A549 (cell line): ENCODE measurements around the gene PRKG1. TPM values are rescaled to one million over a fixed set of nuclear protein-coding genes. Genes with fewer than 3 reads are reported as not detected.

ENCODE experiments used
- ATAC-seq, 2 experiments: fragments of 200-7000 bp in 1 of 2; fragments of >200 bp in 1 of 2; cut with Nextera tagmentation in 1 of 2; cut with Tn5 transposase in 1 of 2; 3 replicates each; pipeline versions ENCODE4 v1.8.0 to v1.9.1; 2018 to 2020; ENCODE audit warnings: mild to moderate bottlenecking in 1 of 2, moderate library complexity in 1 of 2
- CTCF ChIA-PET: fragments of 300-600 bp; sonication (Branson Sonifier 250); formaldehyde crosslinking; extraction: SDS; loops from one replicate; lab custom pipeline; 2021; ENCODE audit warnings: antibody characterized with exemption, inconsistent platforms; lab: Yijun Ruan, JAX
- POLR2A ChIA-PET: fragments of 350-600 bp; formaldehyde crosslinking; extraction: SDS; loops from one replicate; lab custom pipeline; 2021; ENCODE audit warnings: antibody characterized with exemption, inconsistent platforms; lab: Yijun Ruan, JAX
- DNase-seq, 2 experiments: peaks; one replicate each; pipeline versions ENCODE4 v3.0.0 to v3.0.0-alpha.2; 2011 to 2016; ENCODE audit warnings: low read depth in 1 of 2, low spot score in 1 of 2
- FAIRE-seq: peaks from 2 replicates; lab custom pipeline; 2011; peaks lifted over from hg19 to GRCh38; lab: Jason Lieb, UNC
- H3K27ac ChIP-seq, 2 experiments: fragments of >200 bp; sonication (Bioruptor Twin); formaldehyde crosslinking; 3 replicates each; pipeline ENCODE4 v1.5.1; 2016 to 2017
- H3K4me1 ChIP-seq: fragments of >200 bp; sonication (Bioruptor Twin); formaldehyde crosslinking; 3 replicates; pipeline ENCODE4 v1.6.1; 2016
- H3K4me2 ChIP-seq: fragments of >200 bp; sonication (Bioruptor Twin); formaldehyde crosslinking; 3 replicates; pipeline ENCODE4 v1.6.1; 2016
- H3K4me3 ChIP-seq: fragments of >200 bp; sonication (Bioruptor Twin); formaldehyde crosslinking; 3 replicates; pipeline ENCODE4 v1.5.1; 2016
- H3K9me3 ChIP-seq: fragments of >200 bp; sonication (Bioruptor Twin); formaldehyde crosslinking; 3 replicates; pipeline ENCODE4 v1.6.1; 2016
- CEBPB ChIP-seq, 2 experiments: fragments of >200 bp in 1 of 2; sonication (Bioruptor Twin) in 1 of 2; formaldehyde crosslinking in 1 of 2; IDR thresholded peaks; 2 replicates each; pipeline ENCODE4 v1.6.1; 2012 to 2016
- HMGXB4 ChIP-seq: fragments of 250-450 bp; sonication (Bioruptor Pico); IDR thresholded peaks from 2 replicates; pipeline ENCODE4 v1.5.0; 2021; ENCODE audit warnings: mild to moderate bottlenecking, moderate library complexity, borderline replicate concordance
- RFX5 ChIP-seq: fragments of 450-650 bp; IDR thresholded peaks from 2 replicates; pipeline ENCODE4 v1.7.1; 2014; ENCODE audit warnings: antibody characterized with exemption, mild to moderate bottlenecking, moderate library complexity
- SREBF2 ChIP-seq: fragments of 450-650 bp; IDR thresholded peaks from 2 replicates; pipeline ENCODE4 v1.6.1; 2014; ENCODE audit warnings: mild to moderate bottlenecking, moderate library complexity
- TFCP2L1 ChIP-seq: fragments of 250-450 bp; sonication (Bioruptor Pico); IDR thresholded peaks from 2 replicates; pipeline ENCODE4 v1.5.0; 2021; ENCODE audit warnings: mild to moderate bottlenecking
- ZFP36 ChIP-seq: fragments of 450-650 bp; IDR thresholded peaks from 2 replicates; pipeline ENCODE4 v1.6.1; 2014; ENCODE audit warnings: borderline replicate concordance; ENCODE audit not compliant: partially characterized antibody
- WGBS: methylation state at CpG from one replicate; pipeline ENCODE4 v1.1.6; 2017; ENCODE audit errors: missing lambda C conversion rate; 5-methylcytosine and 5-hydroxymethylcytosine counted together
- polyA plus RNA-seq, 4 experiments: library from polyadenylated mRNA; depleted of rRNA in 3 of 4; stranded (reverse); fragments of >200 nt; fragmentation: RNase III in 1 of 4; extraction: RNeasy Plus Mini Kit Qiagen cat#74134 plus additional on column Dnase treatment in 1 of 4; gene quantifications; 2 replicates in 3 of 4; 3 replicates in 1 of 4; pipeline ENCODE4 v1.2.3, GENCODE V29; 2011 to 2017
- small RNA-seq, 6 experiments: library from RNA; depleted of rRNA; stranded (forward); fragments of <200 nt; gene quantifications; one replicate each; pipeline ENCODE3, GENCODE V24; 2012
- TF ChIP-seq, protein P1 (sequence below): IDR thresholded peaks from 2 replicates; pipeline ENCODE4 v1.6.1; 2012

Gene PRKG1
- polyA plus RNA-seq, 2 of the 4 experiments (the other 2 are of a cell fraction), result not detected

DNA sequence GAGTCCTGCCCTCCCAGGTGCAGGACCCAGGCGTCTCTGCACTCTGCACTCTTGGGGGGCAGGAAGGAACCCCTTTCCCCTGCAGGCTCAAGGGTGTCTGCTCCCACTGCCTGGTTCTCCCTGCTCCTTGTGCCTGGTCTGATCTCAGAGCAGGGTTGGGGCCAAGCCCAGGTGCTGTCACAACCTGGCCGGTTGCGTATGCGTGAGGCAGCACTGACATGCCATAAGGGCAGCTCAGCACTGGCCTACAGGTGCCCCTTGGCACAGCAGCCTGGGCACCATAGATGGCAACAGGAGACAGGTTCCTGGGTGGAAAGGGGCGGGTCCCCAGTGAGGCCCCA is 1273.0 kb downstream of the PRKG1 start:
- FAIRE-seq (no peak), ATAC-seq (no peak), DNase-seq (no peak)
- Histone ChIP-seq H3K4me1 (peaks cover 17% of the 10 kb centered on the region), H3K4me2 (no peak overlapping the region), H3K9me3 (no peaks in the 10 kb centered on the region), H3K27ac (no peak overlapping the region), H3K4me3 (no peak overlapping the region)
- TF ChIP-seq TFCP2L1 (CRISPR knock-in tag) (no peak), HMGXB4 (CRISPR knock-in tag) (no peak), ZFP36 (no peak), SREBF2 (no peak), RFX5 (no peak), CEBPB (IDR thresholded peaks at IDR 0.05) (no peak)
- TF ChIP-seq, protein P1, sequence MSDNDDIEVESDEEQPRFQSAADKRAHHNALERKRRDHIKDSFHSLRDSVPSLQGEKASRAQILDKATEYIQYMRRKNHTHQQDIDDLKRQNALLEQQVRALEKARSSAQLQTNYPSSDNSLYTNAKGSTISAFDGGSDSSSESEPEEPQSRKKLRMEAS, result no peak
- WGBS, result 92% methylated on average over 4 of the region's 5 CpGs
- ChIA-PET POLR2A (no interaction called here), CTCF (interaction anchor here (1.2 kb wide), 1 partner anchor 39 kb away, joined by 5 read pairs; no protein-coding TSS in a partner anchor)

Small RNA genes lying within 50 kb of the gene (small RNA-seq; reads per million reads assigned to genes)
- 0 reads per million in 6 experiments for gene MIR605

Other genes starting within 250 kb of the PRKG1 start
- 0.71 and 0.80 TPM in 2 replicates for gene A1CF, start 188.9 kb upstream of the PRKG1 start, polyA plus RNA-seq (2011; rRNA removed)
- 0.13 to 0.25 TPM (median 0.16 TPM) in 3 replicates for gene A1CF, start 188.9 kb upstream of the PRKG1 start, polyA plus RNA-seq (2017; fragmentation: RNase III; extraction: RNeasy Plus Mini Kit Qiagen cat#74134 plus additional on column Dnase treatment)